ENCODE measurements around the gene ZG16.

DNA sequence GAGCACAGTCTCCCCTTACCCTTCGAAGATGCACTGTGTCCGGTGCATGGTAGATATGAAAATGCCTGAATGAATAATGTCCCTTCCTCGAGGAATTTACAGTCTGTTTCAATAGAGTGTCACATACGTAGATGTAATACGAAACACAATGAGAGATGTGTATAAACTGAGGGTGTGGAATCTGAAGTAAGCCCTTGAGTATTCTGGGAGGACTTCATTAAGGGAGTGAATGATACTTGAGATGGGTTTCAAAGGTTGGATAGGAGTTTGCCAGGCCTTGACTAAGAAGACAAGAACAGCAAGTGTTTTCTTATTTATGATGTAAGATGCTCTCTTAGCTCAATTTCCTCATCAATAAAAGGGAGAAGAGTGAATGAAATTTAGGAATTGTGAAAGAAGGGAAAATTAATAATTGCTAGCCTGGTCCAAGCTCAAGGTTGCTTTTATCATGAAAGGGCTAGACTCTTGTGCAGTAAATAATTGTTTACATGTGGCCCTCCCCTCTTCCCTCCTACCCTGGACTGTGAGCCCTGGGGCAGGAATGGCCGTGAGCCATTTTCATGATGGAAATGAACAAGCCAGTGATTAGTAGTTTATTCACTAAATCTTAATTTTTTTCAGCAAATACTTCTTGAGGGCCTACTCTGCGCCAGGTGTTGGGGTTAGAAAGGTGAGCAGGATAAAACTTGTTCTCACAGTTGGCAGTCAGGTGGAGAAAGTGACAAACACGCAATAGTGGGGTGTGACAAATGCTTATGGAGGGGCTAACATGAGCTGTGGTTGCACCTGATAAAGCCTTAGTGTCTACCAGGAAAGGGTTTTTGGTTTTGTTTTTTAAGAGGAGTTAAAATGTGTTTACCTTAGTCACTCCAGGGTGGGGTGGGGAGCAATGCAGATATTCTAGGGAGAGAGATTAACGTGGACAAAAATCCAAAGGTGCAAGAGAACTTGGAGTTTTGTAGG is 14.1 kb downstream of the ZG16 start:
- TF ChIP-seq, protein P1, sequence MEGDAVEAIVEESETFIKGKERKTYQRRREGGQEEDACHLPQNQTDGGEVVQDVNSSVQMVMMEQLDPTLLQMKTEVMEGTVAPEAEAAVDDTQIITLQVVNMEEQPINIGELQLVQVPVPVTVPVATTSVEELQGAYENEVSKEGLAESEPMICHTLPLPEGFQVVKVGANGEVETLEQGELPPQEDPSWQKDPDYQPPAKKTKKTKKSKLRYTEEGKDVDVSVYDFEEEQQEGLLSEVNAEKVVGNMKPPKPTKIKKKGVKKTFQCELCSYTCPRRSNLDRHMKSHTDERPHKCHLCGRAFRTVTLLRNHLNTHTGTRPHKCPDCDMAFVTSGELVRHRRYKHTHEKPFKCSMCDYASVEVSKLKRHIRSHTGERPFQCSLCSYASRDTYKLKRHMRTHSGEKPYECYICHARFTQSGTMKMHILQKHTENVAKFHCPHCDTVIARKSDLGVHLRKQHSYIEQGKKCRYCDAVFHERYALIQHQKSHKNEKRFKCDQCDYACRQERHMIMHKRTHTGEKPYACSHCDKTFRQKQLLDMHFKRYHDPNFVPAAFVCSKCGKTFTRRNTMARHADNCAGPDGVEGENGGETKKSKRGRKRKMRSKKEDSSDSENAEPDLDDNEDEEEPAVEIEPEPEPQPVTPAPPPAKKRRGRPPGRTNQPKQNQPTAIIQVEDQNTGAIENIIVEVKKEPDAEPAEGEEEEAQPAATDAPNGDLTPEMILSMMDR (conservative IDR thresholded peaks at IDR 0.05; ENCODE audit: low read length): no peak
- TF ChIP-seq EZH2phosphoT487 (IDR thresholded peaks at IDR 0.05; ENCODE audit: borderline replicate concordance, low read depth, low read length): no peak
